ENCODE measurements around the gene DPYD. TPM values are rescaled to one million over a fixed set of nuclear protein-coding genes. Genes with fewer than 3 reads are reported as not detected.

Gene DPYD
- polyA plus RNA-seq, 1 of the 3 experiments (the other 2 are of a cell fraction), result 23.0 TPM

- H3K9me3 ChIP-seq, result no peaks in the 10 kb centered on the region
- no peak overlapping the region for H2AFZ ChIP-seq (ENCODE audit: low read depth)
- H3K79me2 ChIP-seq (ENCODE audit: insufficient read depth), result no peaks in the 10 kb centered on the region
- H3F3A ChIP-seq (replicated peaks; ENCODE audit: insufficient read depth), result peaks cover 3% of the 10 kb centered on the region
- WGBS (ENCODE audit: low lambda C conversion rate), result 41% methylated on average over 3 of the region's 3 CpGs
- TF ChIP-seq RAD21 (IDR thresholded peaks at IDR 0.05; ENCODE audit: low read length) (peak; percentile 38; the same call in 1 of the 2 replicates), GATA2 (CRISPR knock-in tag; IDR thresholded peaks at IDR 0.05) (peak; percentile 85), NFIC (IDR thresholded peaks at IDR 0.05; ENCODE audit: borderline replicate concordance) (peak; percentile 27), RCOR1 (IDR thresholded peaks at IDR 0.05; ENCODE audit: low read length) (peak; percentile 75), FOXM1 (IDR thresholded peaks at IDR 0.05; ENCODE audit: low read depth) (no peak), EZH2phosphoT487 (IDR thresholded peaks at IDR 0.05; ENCODE audit: borderline replicate concordance, low read depth) (no peak), FOXJ3 (CRISPR knock-in tag; IDR thresholded peaks at IDR 0.05) (peak; percentile 10; the same call in 1 of the 2 replicates), EP300 (IDR thresholded peaks at IDR 0.05; ENCODE audit: borderline replicate concordance in 1 of 2, low read depth in 1 of 2, low read length in 1 of 2) (peak in 1 of 2 experiments; percentile 86; a peak in 2 of 4 replicates), CHD2 (IDR thresholded peaks at IDR 0.05; ENCODE audit: low read length, partially characterized antibody) (peak; percentile 69)
- no peaks in the 10 kb centered on the region for H3K27me3 ChIP-seq (ENCODE audit: insufficient read depth)
- POLR2A ChIA-PET, result interaction anchor here (1.0 to 1.1 kb wide), 2 partner anchors 126 to 154 kb away, joined by 3 to 4 read pairs; no protein-coding TSS in a partner anchor
- no peaks in the 10 kb centered on the region for H4K20me1 ChIP-seq (ENCODE audit: insufficient read depth)
- no peak overlapping the region for H3K4me3 ChIP-seq (ENCODE audit: low read depth in 2 of 2, low read length in 1 of 2)
- no peaks in the 10 kb centered on the region for H3K9me2 ChIP-seq
- H3K36me3 ChIP-seq (replicated peaks in 1 of 2; ENCODE audit: control insufficient read depth in 1 of 2, insufficient read depth in 2 of 2, low read length in 1 of 2), result no peaks in the 10 kb centered on the region
- H3K4me2 ChIP-seq, result no peak overlapping the region
- no peak overlapping the region for H3K9ac ChIP-seq
- CTCF ChIA-PET, result interaction anchor here (1.0 to 1.7 kb wide), 4 partner anchors 13 to 163 kb away, joined by 3 to 10 read pairs (median 4); no protein-coding TSS in a partner anchor
- peaks cover 9 to 23% of the 10 kb centered on the region in 2 experiments; a peak in 3 of 4 replicates for H3K4me1 ChIP-seq (ENCODE audit: control insufficient read depth in 1 of 2, insufficient read depth in 2 of 2, low read depth in 1 of 2, low read length in 1 of 2)
- DNase-seq, result peak; percentile 41
- H3K27ac ChIP-seq (ENCODE audit: low read depth in 2 of 2, low read length in 1 of 2), result peak overlapping the region; percentile 24 to 100
These were observed 797.0 kb downstream of the DPYD start for GRCh38 chr1:97123717-97124431.

GRCh38 chr1:97120806-97121205 lies 800.0 kb downstream of the DPYD start:
- WGBS (ENCODE audit: low lambda C conversion rate), result 95% methylated on average over 1 of the region's 1 CpG
- no peak overlapping the region for H3K4me2 ChIP-seq
- ChIA-PET POLR2A (no interaction called here), CTCF (no interaction called here)
- H3F3A ChIP-seq (replicated peaks; ENCODE audit: insufficient read depth), result peaks cover 3% of the 10 kb centered on the region
- no peaks in the 10 kb centered on the region for H3K9me3 ChIP-seq
- no peaks in the 10 kb centered on the region for H3K9me2 ChIP-seq
- DNase-seq, result no peak
- no peak overlapping the region for H3K4me3 ChIP-seq (ENCODE audit: low read depth in 2 of 2, low read length in 1 of 2)
- no peaks in the 10 kb centered on the region for H3K27me3 ChIP-seq (ENCODE audit: insufficient read depth)
- peaks cover 9 to 23% of the 10 kb centered on the region in 2 experiments; a peak in 3 of 4 replicates for H3K4me1 ChIP-seq (ENCODE audit: control insufficient read depth in 1 of 2, insufficient read depth in 2 of 2, low read depth in 1 of 2, low read length in 1 of 2)
- H3K9ac ChIP-seq, result no peak overlapping the region
- TF ChIP-seq TAF1 (IDR thresholded peaks at IDR 0.05; ENCODE audit: borderline replicate concordance, low read depth, low read length) (no peak), SMC3 (IDR thresholded peaks at IDR 0.05; ENCODE audit: low read depth, low read length) (no peak), EZH2phosphoT487 (IDR thresholded peaks at IDR 0.05; ENCODE audit: borderline replicate concordance, low read depth) (no peak), IRF3 (IDR thresholded peaks at IDR 0.05; ENCODE audit: low read depth, low read length) (no peak), MXI1 (IDR thresholded peaks at IDR 0.05; ENCODE audit: low read depth, low read length) (no peak), GATA2 (CRISPR knock-in tag; IDR thresholded peaks at IDR 0.05) (no peak)
- H3K27ac ChIP-seq (ENCODE audit: low read depth in 2 of 2, low read length in 1 of 2), result peak overlapping the region in 1 of 2 experiments; percentile 16; a peak in 1 of 4 replicates
- no peaks in the 10 kb centered on the region for H3K79me2 ChIP-seq (ENCODE audit: insufficient read depth)
- H3K36me3 ChIP-seq (replicated peaks in 1 of 2; ENCODE audit: control insufficient read depth in 1 of 2, insufficient read depth in 2 of 2, low read length in 1 of 2), result peaks cover 0 to 13% of the 10 kb centered on the region in 2 experiments
- no peaks in the 10 kb centered on the region for H4K20me1 ChIP-seq (ENCODE audit: insufficient read depth)
- no peak overlapping the region for H2AFZ ChIP-seq (ENCODE audit: low read depth)
